Measurements from ENCODE around the gene KRTAP5-7. TPM values are rescaled to one million over a fixed set of nuclear protein-coding genes. Genes with fewer than 3 reads are reported as not detected.
"Not testable (repeated sequence)": the region's sequence is repeated elsewhere in the genome, so short reads cannot be mapped to it uniquely, and the experiment has no call there.

KRTAP5-7 gene
- total RNA-seq, 2 donors from 2014 or later = not detected

- intact Hi-C loops (cut with DNase I); ATAC-seq; DNase-seq: not testable (repeated sequence)
Observed at GRCh38 chr11:71576688-71577465, 49.8 kb downstream of the KRTAP5-7 start.

GRCh38 chr11:71577469-71578004, 50.5 kb downstream of the KRTAP5-7 start:
- intact Hi-C loops (cut with DNase I) = no loop called here
- no peak for ATAC-seq
- no peak for DNase-seq

Other genes with a start within 250 kb of the KRTAP5-7 start
- 10 to 100 TPM; 53.8 to 63.3 TPM for gene DHCR7, start 78.9 kb upstream of the KRTAP5-7 start, total RNA-seq
- gene NADSYN1, start 74.1 kb upstream of the KRTAP5-7 start, total RNA-seq = 10 to 100 TPM; 25.9 to 26.7 TPM
- gene KRTAP5-8, start 10.8 kb downstream of the KRTAP5-7 start, total RNA-seq = not detected
- not detected for gene KRTAP5-9, start 21.2 kb downstream of the KRTAP5-7 start, total RNA-seq
- gene KRTAP5-10, start 38.3 kb downstream of the KRTAP5-7 start, total RNA-seq = not detected
- gene KRTAP5-11, start 55.6 kb downstream of the KRTAP5-7 start, total RNA-seq = not detected